ENCODE measurements around the gene SDC3.

Gene SDC3

DNA sequence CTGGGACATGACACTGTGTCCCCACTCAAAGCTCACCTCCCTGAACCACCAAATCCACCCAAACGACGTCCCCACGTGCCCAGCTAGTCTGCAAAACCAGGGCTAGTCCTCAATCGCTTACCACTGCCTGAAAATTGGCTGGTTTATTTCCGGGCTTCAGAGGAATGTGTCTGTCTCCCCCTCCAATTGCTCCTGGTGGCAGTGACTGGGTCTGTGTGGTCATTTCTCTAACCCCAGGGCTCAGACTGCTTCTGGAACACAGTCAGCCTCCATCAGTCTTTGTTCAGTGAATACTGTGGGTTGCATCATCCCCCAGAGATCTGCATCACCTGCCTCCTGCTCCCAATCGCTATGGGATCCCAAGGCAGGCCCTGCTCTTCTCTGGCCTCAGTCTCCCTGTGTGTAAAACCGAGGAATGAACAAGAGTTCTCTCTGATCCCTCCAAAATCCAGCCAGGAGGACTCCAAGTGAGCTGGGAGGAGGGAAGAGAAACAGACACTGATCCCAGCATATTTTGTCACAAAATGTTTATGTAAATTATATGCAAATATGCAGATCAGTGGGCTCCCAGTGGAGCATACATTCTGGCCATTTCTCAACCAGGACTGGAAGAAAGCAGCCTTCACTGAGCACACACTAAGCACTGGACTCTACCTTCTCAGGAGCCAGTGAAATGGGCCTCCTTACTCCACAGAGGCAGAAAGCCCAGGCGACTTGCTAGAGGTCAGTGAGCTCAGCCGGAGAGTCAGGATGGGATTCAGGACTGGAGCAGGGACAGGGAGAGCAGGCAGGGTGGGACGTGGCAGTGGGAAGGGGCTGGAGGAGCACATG lies 20.9 kb downstream of the SDC3 start:
- DNase-seq = no peak

DNA sequence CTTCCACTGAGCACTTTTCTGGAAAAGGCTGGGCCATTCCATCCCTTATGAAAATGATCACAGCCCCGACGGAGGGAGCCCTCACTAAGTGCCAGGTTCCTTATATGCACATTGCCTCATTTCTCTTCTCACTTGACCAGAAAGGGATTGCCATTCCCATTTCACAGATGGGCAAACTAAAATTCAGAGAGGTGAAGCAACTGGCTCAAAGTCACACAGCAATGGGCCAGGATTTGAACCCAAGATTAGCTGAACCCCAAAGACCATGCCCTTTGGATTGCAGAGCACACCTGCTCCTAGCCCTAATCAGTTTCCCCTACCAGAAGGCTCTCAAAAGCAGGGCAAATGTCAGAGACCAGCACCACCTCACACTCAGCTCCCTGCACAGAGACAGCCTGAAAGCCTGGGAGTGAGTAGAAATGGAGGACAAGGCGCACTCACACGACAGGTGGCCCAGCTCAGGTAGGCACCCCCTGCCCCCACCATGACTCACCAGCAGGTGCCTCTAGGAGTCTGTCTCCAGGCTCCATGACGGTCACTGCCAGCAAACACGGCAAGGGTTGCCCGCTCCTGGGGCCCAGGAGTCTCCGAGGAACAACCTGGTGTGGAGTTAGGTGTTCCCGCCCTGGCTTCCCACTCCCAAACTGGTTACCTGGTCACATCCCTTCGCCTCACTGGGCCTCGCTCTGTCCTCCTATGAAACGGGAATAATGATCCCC lies 21.7 kb downstream of the SDC3 start:
- no peak for DNase-seq

GRCh38 chr1:30885570-30886522 lies 22.7 kb downstream of the SDC3 start:
- DNase-seq = no peak

DNA sequence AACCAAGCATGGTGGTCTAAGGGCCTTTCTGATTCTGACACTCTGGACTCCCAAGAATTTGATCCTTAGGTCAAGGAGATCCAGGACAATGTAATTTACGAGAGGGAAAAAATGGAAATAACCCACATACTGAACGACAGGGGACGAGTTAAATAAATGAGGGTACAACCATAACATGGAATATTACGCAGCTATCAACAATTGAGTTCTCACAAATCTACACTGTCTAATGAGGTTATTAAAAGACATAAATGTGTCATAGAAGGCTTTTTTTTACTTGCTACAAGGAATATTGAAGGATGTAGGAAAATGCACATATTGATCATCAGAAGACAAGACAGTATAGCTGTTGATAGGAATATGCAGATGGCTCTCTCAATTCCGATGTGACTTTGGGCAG lies 23.8 kb downstream of the SDC3 start:
- no peak for DNase-seq

DNA sequence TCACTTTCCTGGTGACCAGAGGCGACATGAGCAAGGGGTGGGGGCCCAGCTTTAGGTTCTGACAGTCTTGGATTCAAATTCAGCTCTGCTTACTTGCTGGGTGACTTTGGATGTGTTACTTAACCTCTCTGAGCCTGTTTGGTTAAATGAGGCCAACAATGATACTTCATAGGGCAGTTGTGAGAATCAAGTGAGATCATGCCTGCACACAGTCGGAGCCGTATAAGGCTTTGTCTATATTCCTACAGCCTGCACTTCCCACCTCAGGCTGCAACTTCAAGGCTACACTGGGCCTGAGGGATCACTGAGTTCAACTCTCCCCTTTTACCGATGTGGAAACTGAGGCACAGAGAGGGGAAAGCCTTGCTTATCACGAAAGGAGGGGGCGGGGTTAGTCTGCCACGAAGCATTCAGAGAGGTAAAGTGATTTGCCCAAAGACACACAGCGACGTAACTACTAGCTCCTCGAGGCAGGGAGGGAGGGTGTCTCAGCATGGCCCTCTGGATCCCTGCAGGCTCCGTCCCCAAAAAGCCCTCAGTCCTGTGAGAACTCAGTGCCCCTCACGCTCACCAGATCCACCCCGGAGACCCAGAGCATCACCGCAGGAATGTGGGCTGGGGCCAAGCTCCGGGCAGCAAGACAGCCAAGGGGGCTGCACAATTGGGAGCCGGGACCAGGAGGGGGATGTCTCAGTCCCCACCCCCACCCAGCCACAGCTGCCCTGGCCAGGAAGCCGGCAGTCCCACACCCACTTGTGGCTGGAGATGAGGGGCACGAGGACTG lies 25.0 kb downstream of the SDC3 start:
- DNase-seq = no peak

DNA sequence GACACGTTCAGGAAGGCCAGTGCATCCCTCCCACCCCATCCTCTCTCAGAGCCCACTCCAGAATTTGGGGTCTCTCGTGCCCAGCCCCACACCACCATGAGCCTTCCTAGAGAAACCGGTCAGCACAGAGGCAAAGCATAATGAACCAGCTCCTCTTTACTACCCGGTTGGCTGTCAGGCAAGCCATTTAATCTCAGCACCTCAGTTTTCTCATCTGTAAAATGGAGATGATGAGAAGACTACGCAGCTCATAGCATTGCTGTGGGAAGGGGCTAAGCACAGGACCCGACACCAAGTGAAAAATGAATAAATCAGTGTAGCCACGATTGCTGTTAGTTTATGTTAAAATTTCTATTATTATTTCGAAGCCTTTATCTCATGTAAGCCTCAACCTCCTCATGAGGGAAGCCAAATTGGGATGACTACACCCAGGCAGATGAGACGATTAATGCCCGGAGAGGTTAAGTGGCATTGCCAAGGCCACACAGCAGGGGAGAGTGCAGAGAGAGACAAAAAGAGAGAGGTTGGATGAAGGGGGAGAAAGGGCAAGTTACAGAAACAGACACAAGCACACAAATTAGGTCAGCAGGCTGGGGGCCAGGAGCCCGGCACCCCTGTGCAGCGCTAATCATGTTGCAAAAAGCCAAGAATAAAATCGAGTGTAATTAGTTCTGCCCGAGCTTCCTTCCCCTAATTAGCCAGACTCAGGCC lies 25.7 kb downstream of the SDC3 start:
- no peak for DNase-seq

- DNase-seq = no peak
Measured at GRCh38 chr1:30881319-30882181, 27.0 kb downstream of the SDC3 start.

DNA sequence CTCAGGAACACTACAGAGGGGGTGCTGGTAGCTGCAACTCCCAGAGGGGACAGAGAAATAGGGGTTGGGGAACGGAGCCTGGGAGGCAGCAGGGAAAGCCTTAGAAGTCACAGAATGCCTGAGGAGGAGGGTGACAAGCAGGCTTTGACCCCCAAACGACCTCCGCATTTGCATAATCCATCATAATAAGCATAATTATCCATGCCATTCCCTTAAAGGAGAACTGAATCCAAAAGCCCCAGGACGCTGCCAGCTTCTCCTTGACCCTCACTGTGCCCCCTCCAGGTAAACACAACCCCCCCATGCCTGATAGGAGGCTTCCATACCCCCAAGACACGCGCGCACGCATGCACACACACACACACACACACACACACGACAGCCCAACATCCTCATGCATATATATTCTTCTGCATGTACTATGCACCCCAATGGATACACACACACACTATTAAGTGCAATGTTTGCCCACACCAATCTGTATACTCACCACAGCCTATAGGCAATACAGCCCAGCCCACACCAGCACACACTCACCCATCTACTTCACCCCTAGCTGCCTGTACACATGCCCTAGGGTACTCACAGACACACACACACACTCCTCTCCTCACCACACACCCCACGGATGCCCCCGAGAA lies 27.8 kb downstream of the SDC3 start:
- DNase-seq = no peak

GRCh38 chr1:30879940-30880677 lies 28.4 kb downstream of the SDC3 start:
- no peak for DNase-seq

- DNase-seq = no peak
Measured at GRCh38 chr1:30879126-30879786, 29.3 kb downstream of the SDC3 start.

- DNase-seq = no peak
Measured at GRCh38 chr1:30878559-30878958, 30.0 kb downstream of the SDC3 start.

- no peak for DNase-seq
Measured at GRCh38 chr1:30878016-30878415, 30.5 kb downstream of the SDC3 start.

DNA sequence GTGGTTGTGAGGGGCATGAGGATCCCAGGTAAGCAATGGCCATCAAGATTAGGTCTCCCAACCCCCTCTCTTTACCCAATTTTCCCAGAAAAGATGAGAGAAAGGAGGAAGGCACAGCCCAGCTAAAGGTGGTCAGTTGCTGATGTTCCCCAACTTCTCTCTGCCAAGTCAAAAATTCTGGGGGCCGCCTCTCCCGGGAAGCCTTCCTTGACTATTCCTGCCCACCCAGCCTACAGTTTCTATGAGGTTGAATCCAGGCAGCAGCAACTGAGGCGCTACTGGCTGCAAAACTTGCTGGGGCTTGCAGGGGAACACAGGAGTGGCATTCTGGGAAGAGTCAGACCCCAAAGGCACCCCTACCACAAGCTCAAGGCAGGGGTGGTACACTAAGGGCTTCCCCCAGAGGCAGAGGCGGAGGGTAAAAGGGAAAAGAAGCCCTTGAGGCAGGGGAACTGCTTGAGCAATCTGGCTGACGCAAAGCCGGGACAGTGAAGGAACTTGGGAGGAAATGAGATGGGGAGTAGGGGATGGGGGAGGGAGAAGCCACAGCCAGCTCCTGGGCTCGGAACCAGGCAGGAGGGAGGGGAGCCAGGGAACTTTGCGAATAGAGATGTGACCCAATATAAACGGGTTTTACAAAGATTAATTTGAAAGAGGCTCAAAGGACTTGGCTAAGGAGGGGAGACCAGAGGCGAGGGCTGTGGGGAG lies 31.2 kb downstream of the SDC3 start:
- DNase-seq = no peak

DNA sequence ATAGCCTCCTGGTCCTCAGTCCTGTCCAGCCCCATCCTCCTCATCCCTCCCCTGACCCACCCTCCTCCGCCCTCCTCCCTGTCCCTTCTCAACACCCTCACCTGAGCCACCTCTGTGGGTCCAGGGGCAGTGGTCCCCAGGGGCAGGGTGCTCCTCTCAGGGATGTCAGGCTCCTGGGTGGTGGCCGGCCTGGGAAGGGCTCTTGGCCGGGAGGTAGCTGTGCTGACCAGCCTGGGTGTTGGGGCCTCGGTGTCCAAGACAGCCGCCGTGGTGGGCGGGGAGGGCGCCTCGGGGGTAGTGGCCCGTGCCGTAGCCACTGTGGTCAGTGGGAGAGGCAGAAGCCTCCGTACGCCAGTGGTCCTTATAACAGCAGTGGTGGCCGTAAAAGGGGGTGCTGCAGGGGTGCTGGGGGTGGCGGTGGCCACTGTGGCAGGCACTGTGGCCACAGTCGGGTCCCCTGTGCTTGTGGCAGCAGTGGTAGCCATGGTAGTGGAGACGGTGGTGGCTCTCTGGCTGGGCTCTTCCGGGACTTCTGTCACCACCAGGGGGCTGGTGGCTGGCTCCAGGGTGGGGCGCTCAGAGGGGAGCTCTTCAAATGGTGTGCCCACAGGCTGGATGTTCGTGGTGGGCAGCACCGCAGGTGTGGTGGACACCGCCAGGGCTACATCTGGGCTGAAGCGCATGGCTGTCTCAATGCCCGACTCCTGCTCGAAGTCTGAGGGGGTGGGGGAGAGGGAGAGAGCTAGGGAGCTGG lies 31.9 kb downstream of the SDC3 start:
- no peak for DNase-seq

DNA sequence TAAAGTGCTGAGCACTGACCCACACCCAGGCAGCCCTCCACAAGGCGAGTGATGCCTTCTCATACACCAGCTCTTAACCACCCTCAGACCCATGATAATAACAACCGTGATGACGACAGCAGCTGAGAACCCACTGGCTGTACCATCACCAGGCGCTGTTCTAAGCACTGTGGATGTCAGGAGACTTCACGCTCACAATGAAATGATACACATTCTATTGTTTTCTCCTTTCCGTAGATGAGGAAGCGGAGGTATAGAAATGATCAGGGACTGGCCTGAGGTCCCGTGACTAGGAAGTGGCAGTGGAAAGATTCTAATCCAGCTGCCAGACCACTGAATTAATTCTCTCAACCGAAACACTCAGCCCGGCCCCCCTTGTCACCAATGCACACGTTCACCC lies 32.6 kb downstream of the SDC3 start:
- DNase-seq = no peak

DNA sequence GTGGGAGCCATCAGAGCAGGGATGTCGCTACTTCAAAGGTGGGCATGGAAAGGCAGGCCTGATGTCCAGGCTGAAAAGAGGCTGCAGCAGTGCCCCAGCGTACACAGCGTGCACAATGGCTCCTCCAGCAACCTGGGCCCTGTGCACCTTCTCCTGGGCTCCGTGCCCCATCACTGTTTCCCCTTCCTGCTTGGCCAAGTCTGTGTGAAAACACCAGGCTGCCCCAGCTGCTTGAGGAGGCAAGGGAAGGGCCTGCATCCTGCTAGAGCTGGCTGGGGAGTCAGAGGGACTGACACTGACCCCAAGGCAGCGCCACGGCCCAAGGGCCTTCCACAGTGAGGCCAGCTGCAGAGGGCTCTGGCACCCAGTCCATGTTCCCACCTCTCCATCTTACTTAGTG lies 33.4 kb downstream of the SDC3 start:
- no peak for DNase-seq

- no peak for DNase-seq
Measured at GRCh38 chr1:30874176-30874575, 34.4 kb downstream of the SDC3 start.

GRCh38 chr1:30872948-30873263 lies 35.7 kb downstream of the SDC3 start:
- no peak for DNase-seq

Measured in CD4-positive, alpha-beta T cell treated with Interleukin-17A for 1 hour (primary cell).